HEK293 (cell line): Measurements from ENCODE around the gene METTL26.

ENCODE experiments used
- CTCF ChIA-PET: fragments of 350-600 bp; formaldehyde crosslinking; extraction: SDS; loops from one replicate; lab custom pipeline; 2021; ENCODE audit warnings: antibody characterized with exemption; lab: Yijun Ruan, JAX
- POLR2A ChIA-PET: fragments of 300-600 bp; formaldehyde crosslinking; extraction: SDS; loops from one replicate; lab custom pipeline; 2020; ENCODE audit warnings: antibody characterized with exemption, inconsistent platforms; lab: Yijun Ruan, JAX
- H3K27ac ChIP-seq: fragments of 200-500 bp; sonication (Bioruptor generic); 2 replicates; pipeline ENCODE4 v1.5.1; 2014; ENCODE audit warnings: low read depth, low read length, control low read depth, inconsistent platforms; ENCODE audit errors: extremely low read depth
- H3K36me3 ChIP-seq, 2 experiments: fragments of 200-500 bp in 1 of 2; sonication (Bioruptor generic) in 1 of 2; 1 replicate in 1 of 2; 2 replicates in 1 of 2; pipeline ENCODE4 v1.5.1; 2014 to 2017; ENCODE audit warnings: inconsistent platforms in 2 of 2, low read length in 2 of 2; ENCODE audit not compliant: control insufficient read depth in 2 of 2, insufficient read depth in 1 of 2
- H3K4me1 ChIP-seq: fragments of 200-500 bp; sonication (Bioruptor generic); 2 replicates; pipeline ENCODE4 v1.5.1; 2014; ENCODE audit warnings: mild to moderate bottlenecking, low read length, inconsistent platforms; ENCODE audit not compliant: control insufficient read depth, insufficient read depth
- H3K4me3 ChIP-seq: 2 replicates; pipeline ENCODE4 v1.5.1; 2011; ENCODE audit warnings: low read depth, mild to moderate bottlenecking, control low read depth, low read length, moderate library complexity
- H3K9me3 ChIP-seq: fragments of 200-500 bp; sonication (Bioruptor generic); 2 replicates; pipeline ENCODE4 v1.5.1; 2014; ENCODE audit warnings: low read depth, low read length, inconsistent platforms; ENCODE audit not compliant: control insufficient read depth, insufficient read depth
- GFI1B ChIP-seq: fragments of 450-650 bp; formaldehyde crosslinking; IDR thresholded peaks from 2 replicates; pipeline ENCODE4 v1.5.1; 2016; ENCODE audit warnings: missing biosample characterization, missing genetic modification characterization
- SETDB1 ChIP-seq: IDR thresholded peaks from one replicate; pipeline ENCODE4 v1.6.1; 2017; ENCODE audit warnings: mild to moderate bottlenecking, low read length, moderate library complexity, mixed read lengths; ENCODE audit not compliant: insufficient read length
- SP3 ChIP-seq: fragments of 450-650 bp; formaldehyde crosslinking; IDR thresholded peaks from 2 replicates; pipeline ENCODE4 v1.5.1; 2016; ENCODE audit warnings: missing biosample characterization, missing genetic modification characterization
- ZFP3 ChIP-seq: fragments of 450-650 bp; formaldehyde crosslinking; IDR thresholded peaks from 2 replicates; pipeline ENCODE4 v1.5.1; 2016; ENCODE audit warnings: low read depth, missing biosample characterization, missing genetic modification characterization
- ZNF19 ChIP-seq: fragments of 450-650 bp; formaldehyde crosslinking; IDR thresholded peaks from 2 replicates; pipeline ENCODE4; 2016; ENCODE audit warnings: missing biosample characterization, missing genetic modification characterization, low read depth
- ZNF292 ChIP-seq: fragments of 450-650 bp; formaldehyde crosslinking; IDR thresholded peaks from 2 replicates; pipeline ENCODE4 v1.5.1; 2016; ENCODE audit warnings: low read depth, missing biosample characterization, missing genetic modification characterization, borderline replicate concordance
- ZNF302 ChIP-seq: fragments of 450-650 bp; formaldehyde crosslinking; IDR thresholded peaks from 2 replicates; pipeline ENCODE4 v1.5.1; 2016; ENCODE audit warnings: missing biosample characterization, missing genetic modification characterization, low read depth
- ZNF335 ChIP-seq: fragments of 450-650 bp; formaldehyde crosslinking; conservative IDR thresholded peaks from 2 replicates; pipeline ENCODE4 v1.5.1; 2016; ENCODE audit warnings: missing biosample characterization, missing genetic modification characterization
- ZNF341 ChIP-seq: fragments of 450-650 bp; formaldehyde crosslinking; IDR thresholded peaks from 2 replicates; pipeline ENCODE4; 2016; ENCODE audit warnings: low read depth, missing biosample characterization, missing genetic modification characterization
- ZNF624 ChIP-seq: fragments of 450-650 bp; formaldehyde crosslinking; IDR thresholded peaks from 2 replicates; pipeline ENCODE4 v1.5.1; 2017; ENCODE audit warnings: missing biosample characterization, missing genetic modification characterization
- TF ChIP-seq, protein P1 (sequence below): fragments of 450-650 bp; formaldehyde crosslinking; IDR thresholded peaks from 2 replicates; pipeline ENCODE4 v1.5.0; 2017; ENCODE audit warnings: missing biosample characterization, missing genetic modification characterization, borderline replicate concordance
- TF ChIP-seq, protein P2 (sequence below): fragments of 450-650 bp; formaldehyde crosslinking; IDR thresholded peaks from 2 replicates; pipeline ENCODE4 v1.5.1; 2016; ENCODE audit warnings: missing biosample characterization, missing genetic modification characterization
- TF ChIP-seq, protein P3 (sequence below): fragments of 450-650 bp; formaldehyde crosslinking; IDR thresholded peaks from 2 replicates; pipeline ENCODE4 v1.5.1; 2017; ENCODE audit warnings: missing biosample characterization, missing genetic modification characterization
- TF ChIP-seq, protein P4 (sequence below): fragments of 450-650 bp; formaldehyde crosslinking; IDR thresholded peaks from 2 replicates; pipeline ENCODE4 v1.5.1; 2016; ENCODE audit warnings: missing biosample characterization, missing genetic modification characterization
- TF ChIP-seq, protein P5 (sequence below): fragments of 450-650 bp; formaldehyde crosslinking; IDR thresholded peaks from 2 replicates; pipeline ENCODE4 v1.5.1; 2017; ENCODE audit warnings: missing biosample characterization, mild to moderate bottlenecking, missing genetic modification characterization, moderate library complexity
- TF ChIP-seq, protein P6 (sequence below): fragments of 450-650 bp; formaldehyde crosslinking; IDR thresholded peaks from 2 replicates; pipeline ENCODE4 v1.5.1; 2016; ENCODE audit warnings: missing biosample characterization, missing genetic modification characterization
- TF ChIP-seq, protein P7 (sequence below): fragments of 450-650 bp; formaldehyde crosslinking; IDR thresholded peaks from 2 replicates; pipeline ENCODE4 v1.5.1; 2016; ENCODE audit warnings: missing biosample characterization, missing genetic modification characterization

METTL26 gene

DNA sequence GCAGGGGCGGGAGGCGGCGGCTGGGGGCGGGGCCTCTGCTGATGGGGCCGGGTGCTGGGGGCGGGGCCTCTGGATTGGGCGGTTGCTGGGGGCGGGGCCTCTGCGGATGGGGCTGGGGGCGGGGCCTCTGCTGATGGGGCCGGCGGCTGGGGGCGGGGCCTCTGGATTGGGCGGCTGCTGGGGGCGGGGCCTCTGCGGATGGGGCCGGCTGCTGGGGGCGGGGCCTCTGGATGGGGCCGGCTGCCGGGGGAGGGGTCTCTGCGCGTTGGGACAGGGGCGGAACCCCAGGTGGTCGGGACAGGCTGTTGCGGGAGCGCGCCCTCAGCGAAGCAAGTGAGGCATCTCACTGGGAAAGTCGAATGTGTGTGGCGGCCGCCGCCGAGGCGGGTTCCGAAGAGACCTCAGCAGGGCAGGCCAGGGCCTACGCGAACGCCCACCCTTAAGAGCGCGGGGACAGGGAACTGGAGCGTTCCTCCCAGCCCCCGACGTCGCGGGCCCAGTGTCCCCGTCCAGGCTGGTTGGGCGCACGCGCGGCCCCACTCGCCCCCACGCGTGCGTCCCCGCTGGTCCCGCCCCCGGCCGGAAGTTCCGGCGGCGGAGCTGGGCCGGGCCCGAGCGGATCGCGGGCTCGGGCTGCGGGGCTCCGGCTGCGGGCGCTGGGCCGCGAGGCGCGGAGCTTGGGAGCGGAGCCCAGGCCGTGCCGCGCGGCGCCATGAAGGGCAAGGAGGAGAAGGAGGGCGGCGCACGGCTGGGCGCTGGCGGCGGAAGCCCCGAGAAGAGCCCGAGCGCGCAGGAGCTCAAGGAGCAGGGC lies 43.9 kb upstream of the METTL26 start, which contains the start of gene STUB1 (continued):
- TF ChIP-seq, protein P1, sequence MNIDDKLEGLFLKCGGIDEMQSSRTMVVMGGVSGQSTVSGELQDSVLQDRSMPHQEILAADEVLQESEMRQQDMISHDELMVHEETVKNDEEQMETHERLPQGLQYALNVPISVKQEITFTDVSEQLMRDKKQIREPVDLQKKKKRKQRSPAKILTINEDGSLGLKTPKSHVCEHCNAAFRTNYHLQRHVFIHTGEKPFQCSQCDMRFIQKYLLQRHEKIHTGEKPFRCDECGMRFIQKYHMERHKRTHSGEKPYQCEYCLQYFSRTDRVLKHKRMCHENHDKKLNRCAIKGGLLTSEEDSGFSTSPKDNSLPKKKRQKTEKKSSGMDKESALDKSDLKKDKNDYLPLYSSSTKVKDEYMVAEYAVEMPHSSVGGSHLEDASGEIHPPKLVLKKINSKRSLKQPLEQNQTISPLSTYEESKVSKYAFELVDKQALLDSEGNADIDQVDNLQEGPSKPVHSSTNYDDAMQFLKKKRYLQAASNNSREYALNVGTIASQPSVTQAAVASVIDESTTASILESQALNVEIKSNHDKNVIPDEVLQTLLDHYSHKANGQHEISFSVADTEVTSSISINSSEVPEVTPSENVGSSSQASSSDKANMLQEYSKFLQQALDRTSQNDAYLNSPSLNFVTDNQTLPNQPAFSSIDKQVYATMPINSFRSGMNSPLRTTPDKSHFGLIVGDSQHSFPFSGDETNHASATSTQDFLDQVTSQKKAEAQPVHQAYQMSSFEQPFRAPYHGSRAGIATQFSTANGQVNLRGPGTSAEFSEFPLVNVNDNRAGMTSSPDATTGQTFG (tag by site-specific recombination) = no peak
- TF ChIP-seq, protein P2, sequence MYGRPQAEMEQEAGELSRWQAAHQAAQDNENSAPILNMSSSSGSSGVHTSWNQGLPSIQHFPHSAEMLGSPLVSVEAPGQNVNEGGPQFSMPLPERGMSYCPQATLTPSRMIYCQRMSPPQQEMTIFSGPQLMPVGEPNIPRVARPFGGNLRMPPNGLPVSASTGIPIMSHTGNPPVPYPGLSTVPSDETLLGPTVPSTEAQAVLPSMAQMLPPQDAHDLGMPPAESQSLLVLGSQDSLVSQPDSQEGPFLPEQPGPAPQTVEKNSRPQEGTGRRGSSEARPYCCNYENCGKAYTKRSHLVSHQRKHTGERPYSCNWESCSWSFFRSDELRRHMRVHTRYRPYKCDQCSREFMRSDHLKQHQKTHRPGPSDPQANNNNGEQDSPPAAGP (tag by site-specific recombination) = peak; percentile 44; the same call in 1 of the 2 replicates
- TF ChIP-seq, all 188 proteins: peak for 45

DNA sequence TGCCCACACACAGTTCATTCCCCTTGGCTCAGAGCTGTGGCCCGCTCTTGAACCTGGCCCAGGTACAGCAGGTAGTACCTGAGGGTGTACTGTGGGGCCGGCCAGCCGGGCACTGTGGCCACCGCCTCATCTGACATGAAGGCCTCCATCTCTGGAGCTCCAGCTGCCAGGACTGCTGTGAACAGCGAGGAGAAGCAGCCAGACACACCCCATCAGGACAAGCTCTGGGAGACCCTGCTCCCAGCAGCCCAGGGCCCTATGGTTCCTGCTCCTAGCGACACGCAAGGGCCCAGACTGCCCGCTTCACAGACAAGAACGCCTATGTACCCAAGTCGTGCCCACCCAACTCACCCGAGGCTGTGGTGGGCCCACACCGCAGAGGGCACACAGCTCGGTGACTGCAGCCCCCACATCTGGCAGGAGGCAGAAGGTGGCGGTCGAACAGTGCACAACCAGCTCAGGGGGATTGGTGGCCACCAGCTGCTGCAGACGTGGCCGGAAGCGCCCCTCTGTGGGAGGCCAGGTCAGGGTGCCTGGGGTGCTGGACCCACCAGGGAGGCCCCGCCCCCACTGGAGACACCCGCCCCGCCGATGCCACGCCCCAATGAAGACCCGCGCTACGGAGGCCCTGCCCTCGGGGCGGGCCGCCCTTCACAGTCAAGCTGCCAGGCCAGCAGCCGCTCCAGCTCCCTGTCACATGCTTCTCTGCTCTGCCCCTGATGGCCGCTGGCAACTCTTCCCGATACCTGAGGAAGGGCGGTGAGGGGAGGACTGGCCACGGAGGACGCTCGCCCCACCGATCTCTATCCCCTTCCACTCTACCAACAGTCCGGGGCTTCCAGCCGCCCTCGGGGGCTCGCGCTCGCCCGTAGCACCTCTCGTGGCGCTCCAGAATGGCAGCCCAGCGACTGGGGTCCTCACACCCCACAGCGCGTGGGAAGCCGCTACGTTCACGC lies 43.0 kb upstream of the METTL26 start:
- peak overlapping the region; percentile 26 for H3K4me3 ChIP-seq
- H3K9me3 ChIP-seq = no peaks in the 10 kb centered on the region
- H3K27ac ChIP-seq = peak overlapping the region; percentile 79
- H3K36me3 ChIP-seq = peaks cover 3 to 39% of the 10 kb centered on the region in 2 experiments; a peak in 1 of 3 replicates
- ChIA-PET CTCF (interaction anchor here (1.7 kb wide), 1 partner anchor 11 kb away, joined by 4 read pairs; the partner anchor contains the start of gene RHOT2), POLR2A (interaction anchor here (0.6 to 5.4 kb wide), 8 partner anchors 9 to 1027 kb away, joined by 3 to 57 read pairs (median 4); partner anchors contain the start of genes ANTKMT, CHTF18, MAPK8IP3 and RHOT2)
- peaks cover 14% of the 10 kb centered on the region; the same call in 1 of the 2 replicates for H3K4me1 ChIP-seq
- TF ChIP-seq ZNF335 (tag by site-specific recombination) (peak; percentile 86), ZNF624 (no peak), ZFP3 (tag by site-specific recombination) (no peak), ZNF19 (tag by site-specific recombination) (no peak), ZNF292 (tag by site-specific recombination) (no peak), ZNF341 (tag by site-specific recombination) (peak; percentile 8), SETDB1 (no peak), GFI1B (tag by site-specific recombination) (no peak), ZNF302 (tag by site-specific recombination) (no peak), SP3 (tag by site-specific recombination) (peak; percentile 88)
- TF ChIP-seq, protein P3, sequence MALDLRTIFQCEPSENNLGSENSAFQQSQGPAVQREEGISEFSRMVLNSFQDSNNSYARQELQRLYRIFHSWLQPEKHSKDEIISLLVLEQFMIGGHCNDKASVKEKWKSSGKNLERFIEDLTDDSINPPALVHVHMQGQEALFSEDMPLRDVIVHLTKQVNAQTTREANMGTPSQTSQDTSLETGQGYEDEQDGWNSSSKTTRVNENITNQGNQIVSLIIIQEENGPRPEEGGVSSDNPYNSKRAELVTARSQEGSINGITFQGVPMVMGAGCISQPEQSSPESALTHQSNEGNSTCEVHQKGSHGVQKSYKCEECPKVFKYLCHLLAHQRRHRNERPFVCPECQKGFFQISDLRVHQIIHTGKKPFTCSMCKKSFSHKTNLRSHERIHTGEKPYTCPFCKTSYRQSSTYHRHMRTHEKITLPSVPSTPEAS (tag by site-specific recombination) = no peak
- TF ChIP-seq, protein P4, sequence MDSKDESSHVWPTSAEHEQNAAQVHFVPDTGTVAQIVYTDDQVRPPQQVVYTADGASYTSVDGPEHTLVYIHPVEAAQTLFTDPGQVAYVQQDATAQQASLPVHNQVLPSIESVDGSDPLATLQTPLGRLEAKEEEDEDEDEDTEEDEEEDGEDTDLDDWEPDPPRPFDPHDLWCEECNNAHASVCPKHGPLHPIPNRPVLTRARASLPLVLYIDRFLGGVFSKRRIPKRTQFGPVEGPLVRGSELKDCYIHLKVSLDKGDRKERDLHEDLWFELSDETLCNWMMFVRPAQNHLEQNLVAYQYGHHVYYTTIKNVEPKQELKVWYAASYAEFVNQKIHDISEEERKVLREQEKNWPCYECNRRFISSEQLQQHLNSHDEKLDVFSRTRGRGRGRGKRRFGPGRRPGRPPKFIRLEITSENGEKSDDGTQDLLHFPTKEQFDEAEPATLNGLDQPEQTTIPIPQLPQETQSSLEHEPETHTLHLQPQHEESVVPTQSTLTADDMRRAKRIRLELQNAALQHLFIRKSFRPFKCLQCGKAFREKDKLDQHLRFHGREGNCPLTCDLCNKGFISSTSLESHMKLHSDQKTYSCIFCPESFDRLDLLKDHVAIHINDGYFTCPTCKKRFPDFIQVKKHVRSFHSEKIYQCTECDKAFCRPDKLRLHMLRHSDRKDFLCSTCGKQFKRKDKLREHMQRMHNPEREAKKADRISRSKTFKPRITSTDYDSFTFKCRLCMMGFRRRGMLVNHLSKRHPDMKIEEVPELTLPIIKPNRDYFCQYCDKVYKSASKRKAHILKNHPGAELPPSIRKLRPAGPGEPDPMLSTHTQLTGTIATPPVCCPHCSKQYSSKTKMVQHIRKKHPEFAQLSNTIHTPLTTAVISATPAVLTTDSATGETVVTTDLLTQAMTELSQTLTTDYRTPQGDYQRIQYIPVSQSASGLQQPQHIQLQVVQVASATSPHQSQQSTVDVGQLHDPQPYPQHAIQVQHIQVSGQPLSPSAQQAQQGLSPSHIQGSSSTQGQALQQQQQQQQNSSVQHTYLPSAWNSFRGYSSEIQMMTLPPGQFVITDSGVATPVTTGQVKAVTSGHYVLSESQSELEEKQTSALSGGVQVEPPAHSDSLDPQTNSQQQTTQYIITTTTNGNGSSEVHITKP (tag by site-specific recombination) = 0 out of 2 replicates have a peak, but pooled peaks have one; percentile 25
- TF ChIP-seq, protein P5, sequence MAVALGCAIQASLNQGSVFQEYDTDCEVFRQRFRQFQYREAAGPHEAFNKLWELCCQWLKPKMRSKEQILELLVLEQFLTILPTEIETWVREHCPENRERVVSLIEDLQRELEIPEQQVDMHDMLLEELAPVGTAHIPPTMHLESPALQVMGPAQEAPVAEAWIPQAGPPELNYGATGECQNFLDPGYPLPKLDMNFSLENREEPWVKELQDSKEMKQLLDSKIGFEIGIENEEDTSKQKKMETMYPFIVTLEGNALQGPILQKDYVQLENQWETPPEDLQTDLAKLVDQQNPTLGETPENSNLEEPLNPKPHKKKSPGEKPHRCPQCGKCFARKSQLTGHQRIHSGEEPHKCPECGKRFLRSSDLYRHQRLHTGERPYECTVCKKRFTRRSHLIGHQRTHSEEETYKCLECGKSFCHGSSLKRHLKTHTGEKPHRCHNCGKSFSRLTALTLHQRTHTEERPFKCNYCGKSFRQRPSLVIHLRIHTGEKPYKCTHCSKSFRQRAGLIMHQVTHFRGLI (tag by site-specific recombination) = no peak
- TF ChIP-seq, protein P6, sequence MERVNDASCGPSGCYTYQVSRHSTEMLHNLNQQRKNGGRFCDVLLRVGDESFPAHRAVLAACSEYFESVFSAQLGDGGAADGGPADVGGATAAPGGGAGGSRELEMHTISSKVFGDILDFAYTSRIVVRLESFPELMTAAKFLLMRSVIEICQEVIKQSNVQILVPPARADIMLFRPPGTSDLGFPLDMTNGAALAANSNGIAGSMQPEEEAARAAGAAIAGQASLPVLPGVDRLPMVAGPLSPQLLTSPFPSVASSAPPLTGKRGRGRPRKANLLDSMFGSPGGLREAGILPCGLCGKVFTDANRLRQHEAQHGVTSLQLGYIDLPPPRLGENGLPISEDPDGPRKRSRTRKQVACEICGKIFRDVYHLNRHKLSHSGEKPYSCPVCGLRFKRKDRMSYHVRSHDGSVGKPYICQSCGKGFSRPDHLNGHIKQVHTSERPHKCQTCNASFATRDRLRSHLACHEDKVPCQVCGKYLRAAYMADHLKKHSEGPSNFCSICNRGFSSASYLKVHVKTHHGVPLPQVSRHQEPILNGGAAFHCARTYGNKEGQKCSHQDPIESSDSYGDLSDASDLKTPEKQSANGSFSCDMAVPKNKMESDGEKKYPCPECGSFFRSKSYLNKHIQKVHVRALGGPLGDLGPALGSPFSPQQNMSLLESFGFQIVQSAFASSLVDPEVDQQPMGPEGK (tag by site-specific recombination) = peak; percentile 94
- TF ChIP-seq, protein P7, sequence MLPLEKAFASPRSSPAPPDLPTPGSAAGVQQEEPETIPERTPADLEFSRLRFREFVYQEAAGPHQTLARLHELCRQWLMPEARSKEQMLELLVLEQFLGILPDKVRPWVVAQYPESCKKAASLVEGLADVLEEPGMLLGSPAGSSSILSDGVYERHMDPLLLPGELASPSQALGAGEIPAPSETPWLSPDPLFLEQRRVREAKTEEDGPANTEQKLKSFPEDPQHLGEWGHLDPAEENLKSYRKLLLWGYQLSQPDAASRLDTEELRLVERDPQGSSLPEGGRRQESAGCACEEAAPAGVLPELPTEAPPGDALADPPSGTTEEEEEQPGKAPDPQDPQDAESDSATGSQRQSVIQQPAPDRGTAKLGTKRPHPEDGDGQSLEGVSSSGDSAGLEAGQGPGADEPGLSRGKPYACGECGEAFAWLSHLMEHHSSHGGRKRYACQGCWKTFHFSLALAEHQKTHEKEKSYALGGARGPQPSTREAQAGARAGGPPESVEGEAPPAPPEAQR (tag by site-specific recombination) = no peak
